ENCODE data around the gene NAA35. TPM values are rescaled to one million over a fixed set of nuclear protein-coding genes. Genes with fewer than 3 reads are reported as not detected.

The NAA35 gene
- polyA plus RNA-seq, 1 of the 3 experiments (the other 2 are of a cell fraction) = 9.0 TPM

DNA sequence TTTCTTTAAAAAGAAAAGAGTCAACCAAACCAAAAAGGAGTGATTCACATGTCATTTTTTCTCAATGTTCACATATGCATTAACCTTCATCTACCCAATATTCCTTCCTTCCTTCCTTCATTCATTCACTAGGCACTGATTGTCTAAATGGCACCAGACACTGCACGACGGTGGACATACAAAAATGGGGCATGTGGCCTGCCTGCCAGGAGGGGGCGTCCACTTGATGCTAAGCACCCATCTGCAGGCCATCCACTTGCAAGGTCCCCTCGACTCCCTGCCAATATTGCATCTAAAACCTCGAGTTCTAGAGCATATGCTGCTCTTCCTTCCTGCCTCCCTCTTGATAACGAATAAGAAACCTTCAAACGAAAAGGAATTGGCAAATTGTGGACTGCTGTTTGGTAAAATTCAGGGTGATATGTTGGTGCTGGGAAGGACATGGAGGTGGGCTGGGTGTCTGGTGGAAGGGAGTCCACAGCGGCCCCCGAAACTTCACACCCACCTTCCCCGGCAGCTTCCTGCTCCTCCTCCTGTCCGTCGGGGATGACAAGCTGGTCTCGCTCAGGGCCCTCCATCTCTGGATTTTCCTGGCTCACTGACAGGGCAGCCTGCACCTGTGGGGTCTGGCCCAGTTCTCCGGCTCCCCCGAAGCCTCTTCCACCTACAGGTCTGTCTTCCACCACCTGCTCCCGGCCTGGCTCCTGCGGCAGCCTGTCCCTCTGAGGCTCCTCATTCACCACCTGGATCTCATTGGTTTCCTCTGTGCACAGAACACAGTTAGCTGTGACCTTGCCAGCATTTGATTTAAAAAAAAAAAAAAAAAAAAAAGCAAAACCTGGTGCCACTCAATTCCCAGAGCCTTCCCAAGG is 94.2 kb downstream of the NAA35 start:
- whole genome bisulfite sequencing (ENCODE audit: low lambda C conversion rate) = 75% methylated on average over 16 of the region's 17 CpGs
- H3K36me3 ChIP-seq (replicated peaks in 1 of 2; ENCODE audit: control insufficient read depth in 1 of 2, insufficient read depth in 2 of 2, low read length in 1 of 2) = peaks cover 6 to 17% of the 10 kb centered on the region in 2 experiments
- no peak overlapping the region for H2AFZ ChIP-seq (ENCODE audit: low read depth)
- peaks cover 0 to 4% of the 10 kb centered on the region in 2 experiments; a peak in 1 of 4 replicates for H3K4me1 ChIP-seq (ENCODE audit: control insufficient read depth in 1 of 2, insufficient read depth in 2 of 2, low read depth in 1 of 2, low read length in 1 of 2)
- TF ChIP-seq SMC3 (IDR thresholded peaks at IDR 0.05; ENCODE audit: low read depth, low read length) = peak; percentile 58
- no peak for TF ChIP-seq MEF2A (IDR thresholded peaks at IDR 0.05; ENCODE audit: borderline replicate concordance, low read depth)
- TF ChIP-seq, protein P1, sequence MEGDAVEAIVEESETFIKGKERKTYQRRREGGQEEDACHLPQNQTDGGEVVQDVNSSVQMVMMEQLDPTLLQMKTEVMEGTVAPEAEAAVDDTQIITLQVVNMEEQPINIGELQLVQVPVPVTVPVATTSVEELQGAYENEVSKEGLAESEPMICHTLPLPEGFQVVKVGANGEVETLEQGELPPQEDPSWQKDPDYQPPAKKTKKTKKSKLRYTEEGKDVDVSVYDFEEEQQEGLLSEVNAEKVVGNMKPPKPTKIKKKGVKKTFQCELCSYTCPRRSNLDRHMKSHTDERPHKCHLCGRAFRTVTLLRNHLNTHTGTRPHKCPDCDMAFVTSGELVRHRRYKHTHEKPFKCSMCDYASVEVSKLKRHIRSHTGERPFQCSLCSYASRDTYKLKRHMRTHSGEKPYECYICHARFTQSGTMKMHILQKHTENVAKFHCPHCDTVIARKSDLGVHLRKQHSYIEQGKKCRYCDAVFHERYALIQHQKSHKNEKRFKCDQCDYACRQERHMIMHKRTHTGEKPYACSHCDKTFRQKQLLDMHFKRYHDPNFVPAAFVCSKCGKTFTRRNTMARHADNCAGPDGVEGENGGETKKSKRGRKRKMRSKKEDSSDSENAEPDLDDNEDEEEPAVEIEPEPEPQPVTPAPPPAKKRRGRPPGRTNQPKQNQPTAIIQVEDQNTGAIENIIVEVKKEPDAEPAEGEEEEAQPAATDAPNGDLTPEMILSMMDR (IDR thresholded peaks at IDR 0.05) = peak; percentile 68
- peak; percentile 69 for TF ChIP-seq RAD21 (IDR thresholded peaks at IDR 0.05; ENCODE audit: low read length)
- no peak for TF ChIP-seq POLR2AphosphoS5 (IDR thresholded peaks at IDR 0.05; ENCODE audit: low read depth, low read length)
- TF ChIP-seq FOXJ3 (CRISPR knock-in tag; IDR thresholded peaks at IDR 0.05) = no peak
- no peak for TF ChIP-seq GABPA (IDR thresholded peaks at IDR 0.05; ENCODE audit: low read depth)
- no peak overlapping the region for H3K9ac ChIP-seq
- H3K4me3 ChIP-seq (ENCODE audit: low read depth in 2 of 2, low read length in 1 of 2) = no peak overlapping the region
- H3F3A ChIP-seq (replicated peaks; ENCODE audit: insufficient read depth) = peaks cover 5% of the 10 kb centered on the region
- peak; percentile 76 for DNase-seq
- H3K27me3 ChIP-seq (ENCODE audit: insufficient read depth) = no peaks in the 10 kb centered on the region
- no peaks in the 10 kb centered on the region for H3K9me3 ChIP-seq
- no peaks in the 10 kb centered on the region for H3K9me2 ChIP-seq
- H4K20me1 ChIP-seq (ENCODE audit: insufficient read depth) = no peaks in the 10 kb centered on the region
- CTCF ChIA-PET = interaction anchor here (1.0 to 1.7 kb wide), 5 partner anchors 10 to 64 kb away, joined by 3 to 5 read pairs (median 4); partner anchors contain the start of gene GOLM1
- H3K27ac ChIP-seq (ENCODE audit: low read depth in 2 of 2, low read length in 1 of 2) = no peak overlapping the region
- POLR2A ChIA-PET = interaction anchor here (0.7 kb wide), 1 partner anchor 1131 kb away, joined by 4 read pairs; no protein-coding TSS in a partner anchor
- no peak overlapping the region for H3K4me2 ChIP-seq
- no peaks in the 10 kb centered on the region for H3K79me2 ChIP-seq (ENCODE audit: insufficient read depth)

DNA sequence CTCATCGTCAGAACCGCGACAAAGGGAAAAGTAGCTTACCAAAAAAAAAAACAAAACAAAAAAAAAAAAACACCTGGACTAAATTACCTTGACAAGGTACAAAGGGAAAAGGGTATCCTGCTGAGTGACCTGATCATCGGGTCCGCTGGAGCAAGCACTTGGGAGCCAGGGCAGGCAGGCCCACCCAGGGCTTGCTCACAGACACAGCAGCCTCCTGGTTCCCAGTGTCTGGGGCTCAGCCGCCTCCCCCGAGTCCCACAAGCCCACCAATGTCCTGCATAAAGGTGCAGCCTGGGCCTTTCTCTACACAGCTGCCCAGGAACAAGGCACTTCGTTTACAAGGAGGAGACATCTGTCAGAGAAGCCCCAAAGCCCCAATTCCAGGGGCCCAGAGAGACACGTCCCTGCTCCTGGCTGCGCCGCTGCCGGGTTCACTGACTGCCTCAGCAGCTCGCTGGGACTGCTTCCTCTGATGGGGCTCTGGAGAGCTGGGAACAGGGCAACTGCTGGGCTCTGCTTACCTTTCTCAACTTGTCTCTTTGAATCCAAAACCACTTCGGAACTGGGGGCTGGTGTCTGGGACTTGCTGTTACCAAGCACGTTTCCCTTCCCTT is 95.0 kb downstream of the NAA35 start:
- H3K4me3 ChIP-seq (ENCODE audit: low read depth in 2 of 2, low read length in 1 of 2) = no peak overlapping the region
- peaks cover 0 to 4% of the 10 kb centered on the region in 2 experiments; a peak in 1 of 4 replicates for H3K4me1 ChIP-seq (ENCODE audit: control insufficient read depth in 1 of 2, insufficient read depth in 2 of 2, low read depth in 1 of 2, low read length in 1 of 2)
- no peak overlapping the region for H3K4me2 ChIP-seq
- no peak for DNase-seq
- WGBS (ENCODE audit: low lambda C conversion rate) = 91% methylated on average over 10 of the region's 15 CpGs
- H3K9me2 ChIP-seq = no peaks in the 10 kb centered on the region
- no peaks in the 10 kb centered on the region for H4K20me1 ChIP-seq (ENCODE audit: insufficient read depth)
- no peaks in the 10 kb centered on the region for H3K79me2 ChIP-seq (ENCODE audit: insufficient read depth)
- no peaks in the 10 kb centered on the region for H3K27me3 ChIP-seq (ENCODE audit: insufficient read depth)
- ChIA-PET POLR2A (interaction anchor here (0.7 kb wide), 1 partner anchor 1132 kb away, joined by 4 read pairs; no protein-coding TSS in a partner anchor), CTCF (interaction anchor here (1.0 to 1.7 kb wide), 5 partner anchors 9 to 64 kb away, joined by 3 to 5 read pairs (median 4); partner anchors contain the start of gene GOLM1)
- no peaks in the 10 kb centered on the region for H3K9me3 ChIP-seq
- H2AFZ ChIP-seq (ENCODE audit: low read depth) = no peak overlapping the region
- H3K36me3 ChIP-seq (replicated peaks in 1 of 2; ENCODE audit: control insufficient read depth in 1 of 2, insufficient read depth in 2 of 2, low read length in 1 of 2) = peaks cover 3 to 17% of the 10 kb centered on the region in 2 experiments
- TF ChIP-seq EZH2phosphoT487 (IDR thresholded peaks at IDR 0.05; ENCODE audit: borderline replicate concordance, low read depth) = no peak
- no peak for TF ChIP-seq MEF2A (IDR thresholded peaks at IDR 0.05; ENCODE audit: borderline replicate concordance, low read depth)
- no peak for TF ChIP-seq ELF1 (IDR thresholded peaks at IDR 0.05)
- no peak for TF ChIP-seq NFIC (IDR thresholded peaks at IDR 0.05; ENCODE audit: borderline replicate concordance)
- H3F3A ChIP-seq (replicated peaks; ENCODE audit: insufficient read depth) = no peaks in the 10 kb centered on the region
- H3K27ac ChIP-seq (ENCODE audit: low read depth in 2 of 2, low read length in 1 of 2) = no peak overlapping the region
- H3K9ac ChIP-seq = no peak overlapping the region

Measured in SK-N-SH (cell line).